Activated CD8-positive, alpha-beta T cell treated with anti-CD3 and anti-CD28 coated beads for 36 hours (primary cell): ENCODE measurements around the gene NR2C1. TPM values are rescaled to one million over a fixed set of nuclear protein-coding genes. Genes with fewer than 3 reads are reported as not detected.

Experiments
- ATAC-seq: fragments of 200-7000 bp; cut with Tn5 transposase; one replicate; pipeline ENCODE4 v1.10.0; 2021; ENCODE audit warnings: mild to moderate bottlenecking, moderate library complexity
- CTCF ChIA-PET: fragments of 350-600 bp; sonication (Branson Sonifier 250); formaldehyde crosslinking; loops from one replicate; lab custom pipeline; 2021; ENCODE audit warnings: antibody characterized with exemption; lab: Charles Lee
- POLR2A ChIA-PET: fragments of 350-600 bp; sonication (Branson Sonifier 250); formaldehyde crosslinking; loops from one replicate; lab custom pipeline; 2021; ENCODE audit warnings: antibody characterized with exemption; lab: Charles Lee
- DNase-seq: peaks from one replicate; pipeline ENCODE4 v3.0.0-alpha.2; 2020
- H3K27ac Mint-ChIP-seq: one replicate; pipeline ENCODE4 v1.8.0; 2021; ENCODE audit warnings: mild to moderate bottlenecking, mixed read lengths
- H3K27me3 Mint-ChIP-seq: one replicate; pipeline ENCODE4 v1.8.0; 2021; ENCODE audit warnings: mixed read lengths
- H3K36me3 Mint-ChIP-seq: one replicate; pipeline ENCODE4 v1.8.0; 2021; ENCODE audit warnings: low read depth, mixed read lengths
- H3K4me1 Mint-ChIP-seq: one replicate; pipeline ENCODE4 v1.8.0; 2021; ENCODE audit warnings: low read depth, mixed read lengths
- H3K4me3 Mint-ChIP-seq: one replicate; pipeline ENCODE4 v1.8.0; 2021; ENCODE audit warnings: mild to moderate bottlenecking, moderate library complexity, mixed read lengths
- H3K9me3 Mint-ChIP-seq: one replicate; pipeline ENCODE4 v1.8.0; 2021; ENCODE audit warnings: mixed read lengths
- CTCF ChIP-seq: fragments of 200-600 bp; IDR thresholded peaks from one replicate; pipeline ENCODE4 v1.8.0; 2022; ENCODE audit warnings: antibody characterized with exemption, mild to moderate bottlenecking
- intact Hi-C: fragments of 100-400 bp; cut with micrococcal nuclease; formaldehyde crosslinking; loops from one replicate; pipeline ENCODE4 v1.10.0; 2022
- total RNA-seq, 2 experiments: library from RNA; stranded (reverse); gene quantifications; one replicate each; pipeline ENCODE4 v1.2.3, GENCODE V29; 2021

The NR2C1 gene
- total RNA-seq, 2 experiments from 2014 or later = 24.9 to 32.4 TPM

GRCh38 chr12:95037906-95038305, 35.5 kb downstream of the NR2C1 start:
- Mint-ChIP-seq H3K4me3 (no peak overlapping the region), H3K36me3 (peaks cover 21% of the 10 kb centered on the region), H3K27me3 (no peaks in the 10 kb centered on the region), H3K4me1 (peaks cover 18% of the 10 kb centered on the region), H3K27ac (no peak overlapping the region), H3K9me3 (no peaks in the 10 kb centered on the region)
- ATAC-seq (no peak), DNase-seq (no peak)
- intact Hi-C loops = no loop called here
- TF ChIP-seq CTCF = no peak
- ChIA-PET CTCF (no interaction called here), POLR2A (no interaction called here)

GRCh38 chr12:95034750-95035149, 38.7 kb downstream of the NR2C1 start:
- no peak for DNase-seq
- ChIA-PET POLR2A (no interaction called here), CTCF (no interaction called here)
- no peak for ATAC-seq
- H3K4me1 Mint-ChIP-seq = peaks cover 16% of the 10 kb centered on the region
- no peak overlapping the region for H3K4me3 Mint-ChIP-seq
- TF ChIP-seq CTCF = no peak
- H3K27me3 Mint-ChIP-seq = no peaks in the 10 kb centered on the region
- no peak overlapping the region for H3K27ac Mint-ChIP-seq
- intact Hi-C loops = no loop called here
- H3K36me3 Mint-ChIP-seq = peaks cover 18% of the 10 kb centered on the region
- no peaks in the 10 kb centered on the region for H3K9me3 Mint-ChIP-seq

GRCh38 chr12:95022477-95022876, 50.9 kb downstream of the NR2C1 start:
- DNase-seq = no peak
- Mint-ChIP-seq H3K4me3 (no peak overlapping the region), H3K27ac (no peak overlapping the region), H3K9me3 (no peaks in the 10 kb centered on the region), H3K4me1 (no peaks in the 10 kb centered on the region), H3K27me3 (no peaks in the 10 kb centered on the region), H3K36me3 (peaks cover 9% of the 10 kb centered on the region)
- intact Hi-C loops = no loop called here
- ATAC-seq = no peak
- CTCF ChIA-PET = interaction anchor here (1.4 kb wide), 1 partner anchor 51 kb away, joined by 4 read pairs; the partner anchor contains the start of gene NR2C1
- POLR2A ChIA-PET = no interaction called here
- TF ChIP-seq CTCF = no peak

GRCh38 chr12:95017482-95017881, 55.9 kb downstream of the NR2C1 start:
- no peak for ATAC-seq
- Mint-ChIP-seq H3K27me3 (no peaks in the 10 kb centered on the region), H3K27ac (no peak overlapping the region), H3K4me3 (no peak overlapping the region), H3K4me1 (no peaks in the 10 kb centered on the region), H3K36me3 (peaks cover 11% of the 10 kb centered on the region), H3K9me3 (peaks cover 6% of the 10 kb centered on the region)
- ChIA-PET POLR2A (no interaction called here), CTCF (no interaction called here)
- intact Hi-C loops = no loop called here
- no peak for TF ChIP-seq CTCF
- DNase-seq = no peak

GRCh38 chr12:95016120-95016519, 57.3 kb downstream of the NR2C1 start:
- ATAC-seq (no peak), DNase-seq (no peak)
- intact Hi-C loops = no loop called here
- H3K4me3 Mint-ChIP-seq = no peak overlapping the region
- H3K4me1 Mint-ChIP-seq = no peaks in the 10 kb centered on the region
- peaks cover 11% of the 10 kb centered on the region for H3K36me3 Mint-ChIP-seq
- peaks cover 6% of the 10 kb centered on the region for H3K9me3 Mint-ChIP-seq
- H3K27me3 Mint-ChIP-seq = no peaks in the 10 kb centered on the region
- CTCF ChIA-PET = no interaction called here
- TF ChIP-seq CTCF = no peak
- POLR2A ChIA-PET = no interaction called here
- H3K27ac Mint-ChIP-seq = no peak overlapping the region
